Endometrium (tissue), 2 donors: ENCODE data around the gene RPL39L.

Experiments
- FAIRE-seq: peaks from 2 replicates; lab custom pipeline; 2012; peaks lifted over from hg19 to GRCh38; lab: Jason Lieb, UNC
- donor health status: control.
- donor health status: control.

The RPL39L gene

DNA sequence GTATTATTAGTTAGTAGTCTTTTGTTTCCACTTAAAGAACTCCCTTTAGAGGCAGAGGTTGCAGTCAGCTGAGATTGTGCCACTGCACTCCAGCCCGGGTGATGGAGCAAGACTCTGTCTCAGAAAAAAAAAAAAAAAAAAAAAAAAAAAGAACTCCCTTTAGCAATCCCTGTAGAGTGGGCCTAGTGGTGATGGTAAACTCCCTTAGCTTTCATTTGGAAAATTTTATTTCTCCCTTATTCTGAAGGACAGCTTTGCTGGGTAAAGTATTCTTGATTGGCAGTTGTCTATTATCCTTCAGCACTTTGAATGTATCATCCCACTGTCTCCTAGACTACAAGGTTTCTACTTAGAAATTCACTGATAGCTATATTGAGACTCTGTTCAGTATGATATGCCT, 46.0 kb downstream of the RPL39L start:
- no peak for FAIRE-seq

DNA sequence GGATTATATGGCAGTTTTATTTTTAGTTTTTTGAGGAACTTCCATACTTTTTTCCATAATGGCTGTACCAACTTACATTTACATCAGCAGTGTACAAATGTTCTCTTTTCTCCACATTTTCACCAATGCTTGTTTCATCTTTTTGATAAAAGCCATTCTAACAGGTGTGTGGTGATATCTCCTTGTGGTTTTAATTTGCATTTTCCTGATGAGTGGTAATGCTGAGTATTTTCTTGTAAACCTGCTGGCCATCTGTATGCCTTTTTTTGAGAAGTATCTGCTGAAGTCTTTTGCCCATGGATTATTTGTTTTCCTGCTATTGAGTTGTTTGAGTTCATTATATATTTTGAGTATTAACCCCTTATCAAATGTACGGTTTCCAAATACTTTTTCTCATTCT, 50.6 kb downstream of the RPL39L start:
- FAIRE-seq: no peak

DNA sequence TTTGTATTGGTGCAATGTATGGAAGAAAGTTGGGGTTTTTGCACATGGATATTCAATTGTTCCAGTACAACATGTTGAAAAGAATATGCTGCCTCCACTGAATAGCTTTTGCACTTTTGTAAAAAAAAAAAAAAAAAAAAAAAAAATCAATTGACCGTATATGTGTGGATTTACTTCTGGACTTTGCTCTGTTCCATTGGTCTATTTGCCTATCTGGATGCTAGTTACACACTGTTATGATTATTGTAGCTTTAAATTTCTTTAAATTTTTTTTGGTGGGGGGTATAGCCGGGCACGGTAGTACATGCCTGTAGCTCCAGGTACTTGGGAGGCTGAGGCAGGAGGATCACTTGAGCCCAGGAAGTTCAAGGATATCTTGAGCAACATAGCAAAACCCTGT, 52.5 kb downstream of the RPL39L start:
- no peak for FAIRE-seq

DNA sequence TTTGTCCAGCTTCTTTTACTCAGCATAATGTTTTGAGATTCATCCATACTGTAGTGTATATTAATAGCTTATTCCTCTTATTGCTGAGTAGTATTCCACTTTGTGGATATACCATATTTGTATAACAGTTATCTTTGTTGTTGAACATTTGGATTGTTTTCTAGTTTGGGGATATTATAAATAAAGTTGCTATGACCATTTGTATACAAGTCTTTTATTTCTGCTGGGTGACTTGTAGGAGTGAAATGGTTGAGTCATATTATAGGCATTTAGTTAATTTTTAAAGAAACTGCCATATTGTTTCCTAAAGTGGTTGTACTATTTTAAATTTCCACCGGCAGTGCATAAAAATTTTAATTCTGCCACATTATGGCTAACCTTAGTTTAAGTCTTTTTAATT, 53.4 kb downstream of the RPL39L start:
- no peak for FAIRE-seq

DNA sequence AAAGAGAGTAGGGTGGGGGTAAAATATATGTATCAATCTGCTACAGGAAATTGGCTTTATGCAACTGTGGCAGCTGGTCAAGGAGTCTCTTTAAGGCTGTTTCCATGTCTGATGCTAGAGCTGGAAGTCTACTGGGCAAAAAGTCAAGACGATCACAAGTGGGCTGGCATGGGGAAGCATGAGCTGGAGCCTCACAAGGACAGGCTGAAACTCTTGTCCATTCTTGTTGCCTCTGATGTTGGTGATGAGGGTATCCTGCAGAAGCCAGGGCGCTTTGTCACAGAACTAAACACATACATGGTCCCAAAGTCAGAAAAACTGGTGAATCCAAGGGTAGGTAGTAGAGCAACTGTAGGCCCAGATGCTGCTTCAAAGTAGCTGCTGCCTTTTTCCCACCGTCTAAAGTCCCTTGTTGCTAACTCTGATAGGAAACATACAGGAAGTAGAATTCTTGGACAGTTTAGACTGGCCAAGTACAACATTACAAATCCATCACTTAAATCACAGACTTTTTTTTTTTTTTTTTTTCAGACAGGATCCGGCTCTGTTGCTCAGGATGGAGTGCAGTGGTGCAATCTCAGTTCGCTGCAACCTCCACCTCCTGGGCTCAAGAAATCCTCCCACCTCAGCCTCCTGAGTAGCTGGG, 54.2 kb downstream of the RPL39L start:
- no peak for FAIRE-seq

DNA sequence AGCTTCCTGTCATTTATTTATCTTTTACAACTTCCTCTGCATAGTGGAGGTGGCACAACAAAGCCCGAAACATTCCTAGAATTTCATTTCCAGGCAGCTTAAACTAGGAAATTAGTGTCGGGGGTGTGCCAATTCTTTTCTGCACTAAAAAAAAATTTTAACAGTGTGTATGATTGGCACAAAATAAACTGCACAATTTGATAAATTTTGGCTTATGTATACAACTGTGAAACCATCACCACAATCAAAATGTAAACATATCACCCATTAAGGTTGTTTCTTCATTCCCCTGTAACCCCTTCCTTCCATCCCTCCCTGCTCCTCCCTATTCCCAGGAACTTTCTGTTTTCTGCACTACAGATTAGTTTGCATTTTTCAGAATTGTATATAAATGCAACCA, 54.7 kb downstream of the RPL39L start:
- FAIRE-seq: no peak

DNA sequence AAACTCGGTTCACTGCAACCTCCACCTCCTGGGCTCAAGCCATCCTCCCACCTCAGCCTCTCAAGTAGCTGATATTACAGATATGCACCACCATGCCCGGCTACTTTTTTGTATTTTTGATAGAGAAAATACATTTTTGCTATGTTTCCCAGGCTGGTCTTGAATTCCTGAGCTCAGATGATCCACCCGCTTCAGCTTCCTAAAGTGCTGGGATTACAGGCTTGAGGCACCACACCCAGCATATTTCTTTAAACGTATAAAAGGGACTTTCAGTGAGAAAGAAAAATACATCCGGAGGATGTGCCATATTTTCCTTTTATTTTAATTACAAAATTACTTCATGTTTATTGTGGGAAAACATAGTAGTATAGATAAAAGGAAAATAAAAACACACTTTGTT, 55.2 kb downstream of the RPL39L start:
- no peak for FAIRE-seq

DNA sequence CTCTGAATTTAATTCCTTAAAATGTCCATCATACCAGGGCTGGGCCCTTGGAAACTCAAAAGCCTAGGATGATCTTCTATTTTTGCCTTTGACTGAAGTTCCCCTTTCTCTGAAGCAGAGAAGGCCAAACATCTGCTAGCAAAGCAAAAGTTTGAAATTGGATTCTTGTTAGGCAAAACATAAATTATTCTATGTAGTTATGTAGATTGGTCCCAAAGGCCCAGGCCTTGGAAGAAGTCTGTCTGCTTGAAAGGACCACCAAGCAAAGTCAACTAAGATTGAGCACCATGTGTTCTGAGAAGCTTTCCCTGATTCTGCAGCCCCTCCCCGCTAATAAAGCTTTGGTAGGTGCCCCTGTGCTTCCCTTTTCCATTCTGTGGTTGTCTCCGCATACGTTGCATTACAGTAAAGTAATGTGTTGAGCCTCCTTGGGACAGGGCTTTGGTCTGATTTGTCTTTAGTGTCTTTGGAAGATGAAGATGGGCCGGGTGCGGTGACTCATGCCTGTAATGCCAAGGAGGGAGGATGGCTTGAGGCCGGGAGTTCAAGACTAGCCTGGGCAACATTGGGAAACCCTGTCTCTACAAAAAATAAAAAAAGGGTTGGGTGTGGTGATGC, 56.4 kb downstream of the RPL39L start:
- FAIRE-seq: no peak

DNA sequence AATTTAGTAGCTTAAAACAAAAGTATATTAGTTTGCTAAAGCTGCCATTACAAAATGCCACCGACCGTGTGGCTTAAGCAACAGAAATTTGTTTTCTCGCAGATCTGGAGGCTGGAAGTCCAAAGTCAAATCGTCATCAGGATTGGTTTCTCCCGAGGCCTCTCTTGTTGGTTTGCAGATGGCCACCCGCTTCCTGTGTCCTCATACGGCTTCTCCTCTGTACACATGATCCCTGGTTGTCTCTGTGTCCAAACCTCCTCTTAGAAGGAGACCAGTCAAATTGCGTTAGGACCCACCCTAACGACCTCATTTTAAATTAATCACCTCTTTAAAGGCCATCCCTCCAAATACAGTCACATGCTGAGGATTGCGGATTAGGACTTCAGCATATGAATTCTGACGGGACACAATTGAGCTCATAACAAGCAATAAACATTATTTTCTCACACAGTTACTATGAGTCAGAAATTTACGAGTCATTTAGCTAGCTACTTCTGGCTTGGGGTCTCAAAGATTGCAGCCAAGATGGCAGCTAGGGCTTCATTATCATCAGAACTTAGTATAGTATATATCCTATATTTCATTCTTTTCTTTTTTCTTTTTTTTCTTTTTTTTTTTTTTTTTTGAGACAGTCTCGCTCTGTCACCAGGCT, 58.4 kb downstream of the RPL39L start:
- no peak for FAIRE-seq

DNA sequence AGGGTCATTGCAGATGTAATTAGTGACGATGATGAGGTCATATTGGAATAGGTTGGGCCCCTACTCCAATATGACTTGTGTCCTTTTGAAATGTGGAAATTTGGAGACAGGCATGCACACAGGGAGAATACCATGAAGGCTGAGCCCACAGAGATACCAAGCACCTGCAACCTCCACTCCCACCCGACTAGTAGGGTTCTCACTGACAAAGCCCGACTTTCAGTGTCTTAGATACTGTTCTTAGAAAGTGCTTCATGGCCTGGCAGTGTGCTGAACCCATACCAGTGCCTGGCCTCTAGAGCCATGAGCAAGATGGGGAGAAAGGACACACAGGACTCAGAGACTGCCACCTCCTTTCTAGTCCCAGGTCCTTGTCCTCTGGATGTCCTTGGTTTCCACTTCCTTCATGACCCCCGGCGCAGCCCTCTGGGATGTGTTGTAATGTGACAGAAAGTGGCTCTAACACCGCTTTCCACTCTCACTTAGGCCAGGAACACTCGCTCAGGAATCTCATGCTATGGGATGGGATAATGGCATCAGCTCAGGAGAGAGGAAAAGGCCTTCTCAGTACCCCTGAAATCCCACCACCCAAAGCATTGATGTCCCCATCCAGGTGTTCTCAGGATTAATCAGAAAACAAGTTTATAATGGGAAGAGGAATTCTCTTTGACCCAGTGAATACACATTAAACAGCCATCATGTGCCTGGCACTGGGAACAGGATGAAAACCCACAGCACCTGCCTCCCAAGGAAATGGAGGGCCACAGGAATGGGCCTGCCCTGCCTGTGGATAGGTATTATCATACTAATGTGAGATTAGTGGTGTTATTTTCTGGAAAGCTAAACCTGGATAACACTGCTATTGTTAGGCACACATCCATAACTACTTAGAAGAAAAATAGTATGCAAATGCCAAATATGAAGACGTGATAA, 59.9 kb downstream of the RPL39L start:
- no peak for FAIRE-seq

DNA sequence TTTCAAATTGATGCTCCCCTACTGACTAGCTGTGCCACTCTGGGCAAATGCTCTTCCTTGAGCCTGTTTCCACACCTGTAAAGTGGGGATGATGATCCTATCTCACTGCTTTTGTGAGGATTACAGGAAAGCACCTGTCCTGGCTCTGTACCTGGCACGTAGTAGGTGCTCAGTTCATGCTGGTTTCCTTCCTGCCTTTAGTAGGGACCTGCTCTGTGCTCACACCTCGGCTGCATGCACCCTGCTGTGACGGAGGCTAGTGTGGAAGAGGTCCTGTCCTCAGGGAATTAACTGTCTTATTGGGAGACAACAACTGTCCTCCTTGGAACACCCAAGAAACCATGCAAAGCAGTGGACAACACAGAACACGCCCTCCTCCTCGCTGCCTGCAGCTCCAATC, 61.8 kb downstream of the RPL39L start:
- no peak for FAIRE-seq

DNA sequence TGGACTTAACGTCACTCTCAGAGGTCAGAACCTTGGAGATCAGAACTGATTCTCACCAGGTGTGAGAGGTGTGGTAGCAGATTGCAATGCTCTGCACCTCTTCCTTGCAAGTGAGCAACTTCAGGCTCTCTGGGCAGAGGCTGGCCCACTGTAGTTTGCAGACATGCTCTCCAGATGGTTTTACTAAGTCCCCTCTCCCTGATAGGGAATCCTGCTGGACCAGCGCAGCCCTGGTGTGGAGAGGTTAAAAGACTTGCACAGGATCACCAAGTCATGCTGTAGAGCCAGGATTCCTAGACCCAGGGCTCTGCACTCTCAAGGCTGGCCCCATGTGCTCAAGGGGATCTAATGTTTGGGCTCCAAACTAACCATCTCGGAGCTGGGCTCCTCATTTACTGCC, 62.2 kb downstream of the RPL39L start:
- no peak for FAIRE-seq

DNA sequence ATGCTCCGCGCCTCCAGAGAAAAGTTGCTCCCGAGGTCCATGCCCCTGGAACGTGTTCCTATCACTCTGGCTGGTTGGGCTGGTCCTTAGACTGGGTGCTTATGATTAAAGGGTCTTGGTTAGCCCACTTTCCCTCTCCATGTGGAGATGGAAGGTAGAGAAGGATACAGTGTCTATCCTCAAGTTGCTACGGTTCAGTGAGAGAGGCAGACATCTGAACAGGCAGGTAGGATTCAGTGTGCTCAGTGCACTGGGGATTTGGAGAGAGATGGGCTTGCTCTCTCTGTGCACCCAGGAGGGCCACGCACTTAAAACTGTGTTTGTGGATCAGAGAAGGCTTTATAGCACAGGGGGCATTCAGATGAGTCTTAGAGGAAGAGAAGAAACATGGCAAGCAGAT, 63.0 kb downstream of the RPL39L start:
- FAIRE-seq: no peak

DNA sequence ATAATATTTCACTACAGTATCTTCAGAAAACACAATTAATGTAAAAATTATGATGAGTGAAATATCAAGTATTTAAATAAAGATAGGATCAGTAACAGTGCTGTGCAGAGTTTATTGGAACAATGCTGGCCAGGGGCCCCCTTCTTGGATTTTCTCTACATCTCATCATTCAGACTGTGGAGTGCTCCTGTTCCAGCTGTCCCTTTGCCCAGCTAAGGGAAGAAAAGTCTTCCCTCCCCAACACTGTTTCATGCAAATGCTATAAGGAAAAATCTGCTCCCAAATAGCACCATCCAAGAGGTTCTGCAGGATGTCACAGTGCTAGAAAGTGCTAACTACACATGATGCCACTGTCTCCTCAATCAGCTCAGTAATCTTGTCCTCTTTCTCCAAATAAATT, 64.5 kb downstream of the RPL39L start:
- FAIRE-seq: no peak

DNA sequence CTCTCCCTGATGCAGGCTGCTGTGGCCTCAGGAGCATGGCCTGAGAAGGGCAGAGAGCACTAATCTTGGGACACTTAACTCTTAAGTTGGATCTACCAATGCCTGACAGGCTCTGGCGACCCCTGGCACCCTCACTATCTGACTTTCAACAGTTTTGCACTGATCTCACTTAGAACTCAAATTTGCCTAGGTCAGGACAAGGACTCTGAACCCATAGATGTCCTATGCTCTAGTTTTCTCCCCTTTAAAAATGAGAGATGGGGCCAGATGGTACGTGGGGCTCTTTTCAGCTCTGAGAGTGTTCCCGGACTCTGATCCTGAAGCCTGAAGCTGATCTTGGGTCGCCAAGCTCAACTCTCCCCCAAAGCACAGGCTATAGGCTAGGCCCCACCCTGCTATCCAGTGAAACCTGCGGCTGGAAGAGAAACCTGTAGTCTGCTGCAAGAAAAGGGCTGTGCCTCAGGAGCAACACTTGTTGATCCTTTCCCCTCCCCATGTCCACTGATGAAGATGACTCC, 65.7 kb downstream of the RPL39L start:
- no peak for FAIRE-seq

DNA sequence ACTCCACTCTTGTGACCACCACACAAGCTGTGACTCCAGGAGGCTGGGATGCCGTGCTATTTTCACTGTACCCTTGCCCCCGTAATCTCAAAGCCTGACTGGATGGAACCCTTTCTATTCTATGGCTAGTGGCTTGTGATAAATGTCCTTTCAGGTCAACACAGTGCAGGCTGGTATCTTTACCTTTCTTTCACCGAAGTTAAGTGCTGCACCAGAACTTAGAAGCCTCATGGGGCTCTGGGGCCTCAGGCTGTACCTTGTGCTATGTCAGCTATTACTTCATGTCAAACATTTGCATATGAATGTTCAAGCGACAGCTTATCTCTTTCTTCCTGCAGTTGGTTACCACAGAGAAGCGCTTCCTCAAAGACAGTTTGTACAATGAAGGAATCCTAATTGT, 66.8 kb downstream of the RPL39L start:
- no peak for FAIRE-seq

DNA sequence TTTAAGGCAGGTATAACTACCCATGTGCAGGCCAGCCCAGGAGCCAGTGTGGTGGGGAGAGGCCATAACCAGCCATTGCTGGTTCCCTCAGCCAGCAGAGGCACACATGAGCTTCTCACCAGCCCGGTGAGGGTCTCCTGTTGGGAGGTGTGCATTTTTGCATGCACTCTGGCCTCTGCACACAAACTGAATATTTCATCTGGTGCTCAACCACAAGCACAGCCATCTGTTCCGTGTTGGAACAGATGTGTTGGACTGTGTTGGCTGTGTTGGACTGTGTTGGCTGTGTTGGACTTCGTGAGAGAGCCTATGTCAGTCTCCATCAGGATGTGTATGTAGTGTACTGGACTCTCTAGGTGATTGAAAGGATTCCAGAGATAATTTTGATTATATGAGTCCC, 67.2 kb downstream of the RPL39L start:
- no peak for FAIRE-seq
